SU-DHL-6 (cell line): ENCODE measurements around the gene FOXP4.

Source experiments
- H2AFZ ChIP-seq: fragments of 200-600 bp; sonication (generic); 2 replicates; pipeline ENCODE4 v1.6.1; 2014; ENCODE audit warnings: low read depth, mild to moderate bottlenecking, moderate library complexity, mixed read lengths, antibody characterized with exemption, low read length; ENCODE audit not compliant: severe bottlenecking
- H3F3A ChIP-seq: fragments of 200-600 bp; shearing (Covaris generic); 2 replicates; pipeline ENCODE4 v1.6.0; 2016; ENCODE audit warnings: antibody characterized with exemption, mild to moderate bottlenecking; ENCODE audit not compliant: insufficient read depth
- H3K27ac ChIP-seq: fragments of 200-600 bp; sonication (generic); 2 replicates; pipeline ENCODE4 v1.5.1; 2016; ENCODE audit warnings: low read depth, mild to moderate bottlenecking, low read length, moderate library complexity, mixed read lengths
- H3K27me3 ChIP-seq: fragments of 200-600 bp; sonication (generic), shearing (Covaris generic); 2 replicates; pipeline ENCODE4 v1.6.0; 2014; ENCODE audit warnings: mild to moderate bottlenecking, low read length
- H3K36me3 ChIP-seq: fragments of 200-600 bp; sonication (generic); 2 replicates; pipeline ENCODE4 v1.6.1; 2014; ENCODE audit warnings: mild to moderate bottlenecking, low read length, mixed read lengths
- H3K4me2 ChIP-seq: fragments of 300-600, 200-600 bp; shearing (Covaris generic), sonication (generic); 2 replicates; pipeline ENCODE4 v1.6.0; 2014; ENCODE audit warnings: low read length, low read depth, mild to moderate bottlenecking; ENCODE audit not compliant: poor library complexity, severe bottlenecking
- H3K4me3 ChIP-seq: fragments of 200-600 bp; sonication (generic); 2 replicates; pipeline ENCODE4 v1.5.1; 2014; ENCODE audit warnings: antibody characterized with exemption, low read length, mild to moderate bottlenecking, mixed read lengths; ENCODE audit not compliant: insufficient read depth, poor library complexity, severe bottlenecking
- H3K79me2 ChIP-seq: fragments of 200-600 bp; sonication (generic); 2 replicates; pipeline ENCODE4 v1.6.1; 2014; ENCODE audit warnings: mild to moderate bottlenecking, low read length, moderate library complexity; ENCODE audit not compliant: insufficient read depth
- H3K9ac ChIP-seq: fragments of 200-600 bp; sonication (generic); 2 replicates; pipeline ENCODE4 v1.7.0; 2014; ENCODE audit warnings: mild to moderate bottlenecking, low read length
- H3K9me2 ChIP-seq: fragments of 200-600 bp; sonication (generic); replicated peaks from 2 replicates; pipeline ENCODE4 v1.6.1; 2014; ENCODE audit warnings: low read length; ENCODE audit not compliant: insufficient read depth
- H3K9me3 ChIP-seq: fragments of 200-600 bp; sonication (generic); 2 replicates; pipeline ENCODE4 v1.6.1; 2014; ENCODE audit warnings: low read length, mixed read lengths; ENCODE audit not compliant: insufficient read depth
- H4K20me1 ChIP-seq: fragments of 200-600 bp; sonication (generic); 2 replicates; pipeline ENCODE4 v1.6.1; 2014; ENCODE audit warnings: low read depth, mild to moderate bottlenecking, antibody characterized with exemption, low read length, moderate library complexity, mixed read lengths
- CTCF ChIP-seq: fragments of 200-600 bp; sonication (generic); IDR thresholded peaks from one replicate; pipeline ENCODE4 v1.5.1; 2017; ENCODE audit warnings: antibody characterized with exemption, mild to moderate bottlenecking, low read length, moderate library complexity; ENCODE audit not compliant: insufficient read depth, poor library complexity, severe bottlenecking
- EZH2phosphoT487 ChIP-seq: fragments of 200-600 bp; sonication (generic), shearing (Covaris generic); conservative IDR thresholded peaks from 2 replicates; pipeline ENCODE4 v1.6.1; 2018; ENCODE audit warnings: mild to moderate bottlenecking, antibody characterized with exemption, low read length, moderate library complexity, mixed read lengths

FOXP4 gene

GRCh38 chr6:41568202-41568584 is 22.0 kb downstream of the FOXP4 start:
- Histone ChIP-seq H3K79me2 (no peaks in the 10 kb centered on the region), H3K27ac (no peak overlapping the region), H3K9ac (no peak overlapping the region), H2AFZ (no peak overlapping the region), H3K4me2 (no peak overlapping the region), H4K20me1 (no peaks in the 10 kb centered on the region), H3K9me3 (no peaks in the 10 kb centered on the region), H3K36me3 (no peaks in the 10 kb centered on the region), H3K27me3 (no peaks in the 10 kb centered on the region), H3F3A (no peaks in the 10 kb centered on the region), H3K9me2 (no peaks in the 10 kb centered on the region), H3K4me3 (no peak overlapping the region)
- TF ChIP-seq EZH2phosphoT487 (no peak), CTCF (no peak)

DNA sequence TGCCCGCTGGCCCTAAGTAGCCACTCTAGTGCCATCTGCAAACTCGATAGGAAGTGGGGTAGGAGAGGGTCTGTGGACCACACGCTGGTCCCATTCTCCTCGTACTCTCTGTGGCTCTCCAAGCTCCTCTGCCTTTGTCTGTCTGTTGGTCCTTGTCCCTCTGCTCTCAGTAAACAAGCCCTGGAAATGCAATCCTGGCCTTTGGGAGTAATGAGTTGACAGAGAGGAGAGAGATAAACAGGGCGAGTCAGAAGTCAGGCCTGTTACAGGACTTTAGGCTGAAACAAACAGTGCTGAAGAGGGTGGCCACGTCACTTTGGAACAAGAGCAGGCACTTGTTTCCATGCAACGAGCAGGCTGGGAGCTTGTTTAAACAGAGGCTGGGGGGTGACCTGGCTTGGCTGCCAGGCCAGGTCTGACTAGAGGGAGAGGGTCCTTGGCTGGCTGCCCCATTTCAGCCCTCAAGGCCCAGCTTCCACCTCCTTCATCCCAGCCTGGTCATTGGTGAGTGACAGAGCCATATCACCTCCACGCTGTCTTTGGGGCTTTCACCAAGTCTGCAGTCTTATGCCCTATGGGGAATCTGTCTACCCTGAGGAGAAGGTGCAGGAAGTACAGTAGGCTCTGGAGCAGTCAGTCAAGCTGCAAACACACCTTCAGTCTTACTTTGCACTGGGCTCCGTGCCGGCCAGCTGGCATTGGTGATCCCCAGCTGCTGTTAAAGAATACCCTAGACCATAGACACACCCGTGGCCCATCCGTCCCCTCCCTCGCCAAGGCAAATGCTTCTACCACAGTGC is 22.6 kb downstream of the FOXP4 start:
- Histone ChIP-seq H3K4me2 (no peak overlapping the region), H4K20me1 (no peaks in the 10 kb centered on the region), H3K4me3 (no peak overlapping the region), H3K27me3 (no peaks in the 10 kb centered on the region), H3K27ac (no peak overlapping the region), H3K9me3 (no peaks in the 10 kb centered on the region), H3K9me2 (no peaks in the 10 kb centered on the region), H3K79me2 (no peaks in the 10 kb centered on the region), H2AFZ (no peak overlapping the region), H3K9ac (no peak overlapping the region), H3K36me3 (no peaks in the 10 kb centered on the region), H3F3A (no peaks in the 10 kb centered on the region)
- TF ChIP-seq EZH2phosphoT487 (no peak), CTCF (no peak)

GRCh38 chr6:41570259-41570615 is 24.1 kb downstream of the FOXP4 start:
- Histone ChIP-seq H4K20me1 (no peaks in the 10 kb centered on the region), H3K9ac (no peak overlapping the region)

More at GRCh38 chr6:41570259-41570615, 24.1 kb downstream of the FOXP4 start:
- H3K9me2 ChIP-seq = no peaks in the 10 kb centered on the region
- no peak for TF ChIP-seq EZH2phosphoT487
- no peak for TF ChIP-seq CTCF
- H3K27me3 ChIP-seq = no peaks in the 10 kb centered on the region
- H3K36me3 ChIP-seq = no peaks in the 10 kb centered on the region
- no peak overlapping the region for H2AFZ ChIP-seq
- H3F3A ChIP-seq = no peaks in the 10 kb centered on the region
- no peak overlapping the region for H3K27ac ChIP-seq
- H3K4me3 ChIP-seq = no peak overlapping the region
- no peaks in the 10 kb centered on the region for H3K9me3 ChIP-seq
- H3K79me2 ChIP-seq = no peaks in the 10 kb centered on the region
- no peak overlapping the region for H3K4me2 ChIP-seq
